Neutrophil (primary cell): ENCODE data around the gene TMEM201.

Experiments
- H3K27ac ChIP-seq: fragments of 200-600 bp; sonication (generic); 2 replicates; pipeline ENCODE4 v1.5.1; 2016; ENCODE audit warnings: mild to moderate bottlenecking, moderate library complexity
- H3K27me3 ChIP-seq: fragments of 200-600 bp; sonication (generic); 2 replicates; pipeline ENCODE4 v1.6.0; 2016; ENCODE audit warnings: mild to moderate bottlenecking
- H3K36me3 ChIP-seq: fragments of 200-600 bp; sonication (generic); 2 replicates; pipeline ENCODE4 v1.5.1; 2017
- H3K4me1 ChIP-seq, 2 experiments: fragments of 200-600 bp in 1 of 2; sonication (generic) in 1 of 2; 1 replicate in 1 of 2; 2 replicates in 1 of 2; pipeline versions ENCODE4 v1.5.1 to v1.6.1; 2013 to 2016; ENCODE audit warnings: low read depth in 1 of 2, low read length in 1 of 2, mild to moderate bottlenecking in 1 of 2, moderate library complexity in 1 of 2; ENCODE audit not compliant: control insufficient read depth in 1 of 2, insufficient read depth in 1 of 2
- H3K4me3 ChIP-seq, 2 experiments: fragments of 200-600 bp in 1 of 2; sonication (generic) in 1 of 2; 1 replicate in 1 of 2; 2 replicates in 1 of 2; pipeline ENCODE4 v1.5.1; 2013 to 2016; ENCODE audit warnings: low read depth in 1 of 2, low read length in 1 of 2, mild to moderate bottlenecking in 1 of 2, moderate library complexity in 1 of 2
- H3K9me3 ChIP-seq: fragments of 200-600 bp; sonication (generic); 2 replicates; pipeline ENCODE4 v1.5.1; 2016
- TF ChIP-seq, protein P1 (sequence below): fragments of 200-600 bp; sonication (generic); IDR thresholded peaks from 2 replicates; pipeline ENCODE4 v1.5.1; 2016; ENCODE audit warnings: antibody characterized with exemption

TMEM201 gene

DNA sequence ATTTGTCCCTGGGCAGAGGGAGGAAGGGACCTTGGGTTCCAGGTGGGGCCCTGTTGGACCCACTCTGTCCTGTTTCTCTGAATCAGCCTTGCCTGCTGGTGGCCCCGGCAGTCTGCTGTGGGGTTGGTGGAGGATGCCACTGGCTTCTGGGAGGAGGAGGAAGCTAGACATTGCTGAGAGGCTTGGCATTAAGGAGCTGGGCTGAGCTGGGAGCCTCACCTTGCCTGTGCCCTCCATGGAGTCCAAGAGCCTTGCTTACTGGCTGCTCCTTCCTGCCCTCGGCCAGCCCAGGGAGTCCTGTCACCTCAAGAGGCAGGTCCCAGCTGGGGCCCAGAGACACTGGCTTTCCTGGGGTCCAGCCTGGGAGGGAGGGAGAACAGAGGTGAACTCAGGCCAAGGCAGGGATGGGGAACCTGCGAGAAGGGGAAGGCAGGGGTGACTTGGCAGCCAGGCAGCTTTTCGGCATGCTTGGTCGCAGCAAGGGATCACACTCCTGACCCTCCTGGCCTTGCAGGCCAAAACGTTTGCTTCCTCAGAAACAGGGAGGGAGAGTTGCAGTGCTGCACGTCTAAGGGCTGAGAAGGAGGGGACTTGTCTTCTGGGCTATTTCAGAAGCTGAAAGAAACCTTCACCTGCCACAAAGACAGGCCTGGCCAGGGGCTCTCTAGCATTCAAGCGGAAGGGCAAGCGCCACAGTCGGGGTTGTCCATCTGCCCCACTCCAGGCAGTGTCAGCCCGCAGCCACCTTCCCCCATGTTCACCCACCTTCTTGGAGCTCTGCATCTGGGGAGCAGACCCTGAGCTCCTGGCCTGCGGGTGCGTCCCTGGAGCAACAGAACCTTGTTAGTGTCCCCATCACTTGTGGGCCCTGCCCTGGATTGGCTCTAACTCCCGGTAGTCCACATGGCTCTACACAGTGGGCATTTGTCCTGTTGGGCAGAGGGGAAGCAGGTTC lies 8.9 kb downstream of the TMEM201 start:
- peaks cover 14% of the 10 kb centered on the region for H3K36me3 ChIP-seq
- TF ChIP-seq, protein P1, sequence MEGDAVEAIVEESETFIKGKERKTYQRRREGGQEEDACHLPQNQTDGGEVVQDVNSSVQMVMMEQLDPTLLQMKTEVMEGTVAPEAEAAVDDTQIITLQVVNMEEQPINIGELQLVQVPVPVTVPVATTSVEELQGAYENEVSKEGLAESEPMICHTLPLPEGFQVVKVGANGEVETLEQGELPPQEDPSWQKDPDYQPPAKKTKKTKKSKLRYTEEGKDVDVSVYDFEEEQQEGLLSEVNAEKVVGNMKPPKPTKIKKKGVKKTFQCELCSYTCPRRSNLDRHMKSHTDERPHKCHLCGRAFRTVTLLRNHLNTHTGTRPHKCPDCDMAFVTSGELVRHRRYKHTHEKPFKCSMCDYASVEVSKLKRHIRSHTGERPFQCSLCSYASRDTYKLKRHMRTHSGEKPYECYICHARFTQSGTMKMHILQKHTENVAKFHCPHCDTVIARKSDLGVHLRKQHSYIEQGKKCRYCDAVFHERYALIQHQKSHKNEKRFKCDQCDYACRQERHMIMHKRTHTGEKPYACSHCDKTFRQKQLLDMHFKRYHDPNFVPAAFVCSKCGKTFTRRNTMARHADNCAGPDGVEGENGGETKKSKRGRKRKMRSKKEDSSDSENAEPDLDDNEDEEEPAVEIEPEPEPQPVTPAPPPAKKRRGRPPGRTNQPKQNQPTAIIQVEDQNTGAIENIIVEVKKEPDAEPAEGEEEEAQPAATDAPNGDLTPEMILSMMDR, result no peak
- no peak overlapping the region for H3K27ac ChIP-seq
- no peaks in the 10 kb centered on the region for H3K27me3 ChIP-seq
- H3K4me3 ChIP-seq, result no peak overlapping the region
- peaks cover 8% of the 10 kb centered on the region in 2 experiments for H3K4me1 ChIP-seq
- H3K9me3 ChIP-seq, result no peaks in the 10 kb centered on the region

DNA sequence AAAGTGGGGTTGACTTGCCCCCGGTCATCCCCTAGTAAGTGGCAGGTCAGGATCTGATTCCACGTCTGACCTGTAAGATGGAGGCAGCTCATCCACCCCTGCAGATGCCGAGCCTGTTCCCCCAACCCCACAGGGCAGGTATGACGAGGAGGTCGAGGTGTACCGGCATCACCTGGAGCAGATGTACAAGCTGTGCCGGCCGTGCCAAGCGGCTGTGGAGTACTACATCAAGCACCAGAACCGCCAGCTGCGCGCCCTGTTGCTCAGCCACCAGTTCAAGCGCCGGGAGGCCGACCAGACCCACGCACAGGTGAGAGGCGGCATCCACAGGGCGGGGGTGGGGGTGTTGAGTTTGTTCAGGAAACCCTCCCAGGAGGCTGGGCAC lies 9.6 kb downstream of the TMEM201 start:
- TF ChIP-seq, protein P1, result no peak
- H3K4me1 ChIP-seq, result peaks cover 4% of the 10 kb centered on the region in 2 experiments
- no peaks in the 10 kb centered on the region for H3K9me3 ChIP-seq
- no peak overlapping the region for H3K27ac ChIP-seq
- no peaks in the 10 kb centered on the region for H3K27me3 ChIP-seq
- peaks cover 18% of the 10 kb centered on the region for H3K36me3 ChIP-seq
- no peak overlapping the region for H3K4me3 ChIP-seq

DNA sequence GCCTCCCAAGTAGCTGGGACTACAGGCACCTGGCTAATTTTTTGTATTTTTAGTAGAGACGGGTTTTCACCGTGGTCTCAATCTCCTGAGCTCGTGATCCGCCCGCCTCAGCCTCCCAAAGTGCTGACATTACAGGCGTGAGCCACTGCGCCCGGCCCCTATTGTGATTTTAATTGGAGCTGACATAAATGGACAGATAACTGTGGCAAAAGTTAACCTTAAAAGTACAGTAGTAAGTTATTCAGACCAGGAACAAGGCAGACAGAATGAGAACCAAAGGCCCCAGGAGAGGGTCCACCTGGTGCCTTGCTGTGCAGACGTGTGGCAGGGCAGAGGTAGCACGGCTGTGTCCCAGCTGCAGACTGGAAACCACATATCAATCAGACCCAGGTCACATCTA lies 11.0 kb downstream of the TMEM201 start:
- H3K27ac ChIP-seq, result no peak overlapping the region
- H3K27me3 ChIP-seq, result no peaks in the 10 kb centered on the region
- H3K9me3 ChIP-seq, result no peaks in the 10 kb centered on the region
- no peak overlapping the region for H3K4me3 ChIP-seq
- H3K4me1 ChIP-seq, result no peaks in the 10 kb centered on the region
- peaks cover 28% of the 10 kb centered on the region for H3K36me3 ChIP-seq
- TF ChIP-seq, protein P1, result no peak

DNA sequence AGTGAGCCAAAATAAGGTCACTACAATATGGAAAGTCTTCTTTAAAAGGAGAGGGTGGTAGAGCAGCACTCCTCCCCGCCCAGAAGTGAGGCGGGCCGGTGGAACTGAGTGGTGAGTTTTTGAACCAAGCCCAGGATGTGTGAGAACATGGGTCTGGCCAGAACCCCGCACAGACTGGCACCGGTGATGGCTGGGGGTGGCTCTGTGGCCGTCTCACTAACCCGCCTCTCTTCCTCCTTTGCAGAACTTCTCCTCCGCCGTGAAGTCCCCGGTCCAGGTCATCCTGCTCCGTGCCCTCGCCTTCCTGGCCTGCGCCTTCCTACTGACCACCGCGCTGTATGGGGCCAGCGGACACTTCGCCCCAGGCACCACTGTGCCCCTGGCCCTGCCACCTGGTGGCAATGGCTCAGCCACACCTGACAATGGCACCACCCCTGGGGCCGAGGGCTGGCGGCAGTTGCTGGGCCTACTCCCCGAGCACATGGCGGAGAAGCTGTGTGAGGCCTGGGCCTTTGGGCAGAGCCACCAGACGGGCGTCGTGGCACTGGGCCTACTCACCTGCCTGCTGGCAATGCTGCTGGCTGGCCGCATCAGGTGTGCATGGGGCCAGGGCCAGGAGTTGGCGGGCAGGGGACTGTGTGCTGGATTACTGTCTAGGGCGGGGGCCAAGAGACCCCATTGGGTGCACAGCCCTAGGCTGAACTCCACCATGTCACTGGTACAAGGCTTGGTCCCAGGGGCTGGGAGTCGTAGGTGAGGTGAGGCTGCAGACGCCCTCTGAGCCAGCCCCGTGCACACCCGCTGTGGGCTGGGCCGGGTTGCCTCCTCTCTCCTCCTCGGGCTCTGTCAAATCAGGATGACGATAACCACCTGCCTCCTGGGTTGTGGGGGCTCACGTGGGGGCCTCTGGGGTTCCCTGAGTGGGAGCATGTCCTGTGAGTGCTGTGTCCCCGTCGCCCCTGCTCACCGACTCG lies 12.4 kb downstream of the TMEM201 start:
- Histone ChIP-seq H3K9me3 (no peaks in the 10 kb centered on the region), H3K4me1 (no peaks in the 10 kb centered on the region), H3K4me3 (no peak overlapping the region), H3K36me3 (peaks cover 28% of the 10 kb centered on the region), H3K27me3 (no peaks in the 10 kb centered on the region), H3K27ac (no peak overlapping the region)
- TF ChIP-seq, protein P1, result no peak

DNA sequence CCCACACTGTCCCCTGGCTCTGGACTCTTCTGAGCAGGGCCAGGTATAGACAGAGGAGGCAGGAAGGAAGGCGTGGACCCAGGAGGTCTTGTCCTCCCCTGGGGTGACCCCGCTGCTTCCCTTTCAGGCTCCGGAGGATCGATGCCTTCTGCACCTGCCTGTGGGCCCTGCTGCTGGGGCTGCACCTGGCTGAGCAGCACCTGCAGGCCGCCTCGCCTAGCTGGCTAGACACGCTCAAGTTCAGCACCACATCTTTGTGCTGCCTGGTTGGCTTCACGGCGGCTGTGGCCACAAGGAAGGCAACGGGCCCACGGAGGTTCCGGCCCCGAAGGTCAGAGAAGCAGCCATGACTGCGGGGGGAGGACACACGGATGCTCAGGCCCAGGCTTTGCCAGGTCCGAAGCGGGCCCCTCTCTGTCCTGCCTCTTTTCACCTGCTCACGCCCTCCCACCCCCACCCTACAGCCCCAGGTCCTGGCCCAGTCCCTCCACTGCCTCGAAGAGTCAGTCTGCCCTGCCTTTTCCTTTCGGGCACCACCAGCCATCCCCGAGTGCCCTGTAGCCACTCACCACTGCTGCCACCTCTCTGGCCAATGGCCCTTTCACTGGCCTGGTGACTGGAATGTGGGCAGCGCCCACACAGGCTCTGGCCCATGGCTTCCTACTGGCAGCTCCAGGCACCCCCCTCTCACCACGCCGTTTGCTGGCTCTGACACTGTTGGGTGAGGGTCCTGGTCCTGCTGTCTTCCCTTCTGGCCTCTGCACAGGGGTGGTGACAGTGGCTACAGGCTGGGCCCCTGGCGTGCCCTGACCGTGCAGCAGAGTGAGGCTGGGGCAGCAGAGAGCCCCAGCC lies 13.5 kb downstream of the TMEM201 start:
- peaks cover 25% of the 10 kb centered on the region for H3K36me3 ChIP-seq
- H3K4me3 ChIP-seq, result no peak overlapping the region
- no peaks in the 10 kb centered on the region for H3K9me3 ChIP-seq
- no peak overlapping the region for H3K27ac ChIP-seq
- H3K27me3 ChIP-seq, result no peaks in the 10 kb centered on the region
- no peaks in the 10 kb centered on the region for H3K4me1 ChIP-seq
- TF ChIP-seq, protein P1, result no peak
